ENCODE measurements around the gene IFFO2.

DNA sequence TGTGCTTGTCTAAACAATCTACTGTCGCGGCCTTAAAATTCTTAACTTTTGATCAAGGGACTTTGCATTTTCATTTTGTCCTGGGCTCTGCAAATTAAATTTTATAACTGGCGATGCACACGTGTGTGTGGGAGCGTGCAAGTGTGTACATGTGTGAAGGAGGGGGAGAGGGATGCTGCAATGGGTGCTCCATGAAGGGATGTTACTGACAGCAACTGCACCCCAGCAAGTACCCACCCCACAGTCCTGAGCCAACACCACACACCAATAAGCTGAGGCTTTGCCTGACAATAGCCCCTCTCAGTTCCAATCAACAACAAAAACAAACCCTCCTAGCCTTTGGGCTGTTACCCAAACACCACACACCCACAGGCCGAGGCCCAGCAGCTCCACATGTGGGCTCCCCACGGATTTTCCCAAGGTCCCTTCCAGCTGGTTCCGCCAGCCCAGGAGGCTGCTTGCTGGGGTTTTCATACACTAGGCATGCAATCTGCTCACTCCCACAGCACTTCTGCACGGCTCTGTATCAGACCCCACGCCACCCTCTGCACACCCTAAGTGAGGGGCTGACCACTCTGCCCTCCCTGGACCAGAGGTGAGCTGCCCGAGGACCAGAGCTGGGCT, 32.8 kb upstream of the IFFO2 start:
- TF ChIP-seq CTCF (conservative IDR thresholded peaks at IDR 0.05) (no peak), EZH2 (IDR thresholded peaks at IDR 0.05; ENCODE audit: low read depth) (no peak)

Measured in PC-9 (cell line).